Type B pancreatic cell (in vitro differentiated cells): Measurements from ENCODE around the gene SAMD14. TPM values are rescaled to one million over a fixed set of nuclear protein-coding genes. Genes with fewer than 3 reads are reported as not detected.

ENCODE experiments used
- DNase-seq: peaks from one replicate; pipeline ENCODE4 v3.0.0; 2021; ENCODE audit warnings: mixed read lengths; ENCODE audit not compliant: unreplicated experiment; ENCODE audit errors: extremely low spot score
- H3K27ac Mint-ChIP-seq: 2 replicates; pipeline ENCODE4 v1.8.0; 2021; ENCODE audit warnings: mild to moderate bottlenecking, mixed read lengths
- H3K27me3 Mint-ChIP-seq: 2 replicates; pipeline ENCODE4 v1.8.0; 2021; ENCODE audit warnings: mixed read lengths
- H3K36me3 Mint-ChIP-seq: 2 replicates; pipeline ENCODE4 v1.8.0; 2021; ENCODE audit warnings: mixed read lengths
- H3K4me1 Mint-ChIP-seq: one replicate; pipeline ENCODE4 v1.8.0; 2021; ENCODE audit warnings: mixed read lengths; ENCODE audit not compliant: unreplicated experiment
- H3K4me3 Mint-ChIP-seq: 2 replicates; pipeline ENCODE4 v1.8.0; 2021; ENCODE audit warnings: mild to moderate bottlenecking, mixed read lengths
- H3K9me3 Mint-ChIP-seq: 2 replicates; pipeline ENCODE4 v1.8.0; 2021; ENCODE audit warnings: mixed read lengths
- total RNA-seq: library from RNA; stranded (reverse); gene quantifications from 2 replicates; pipeline ENCODE4 v1.2.1, GENCODE V29; 2021; ENCODE audit warnings: low replicate concordance
- TF ChIP-seq, protein P1 (sequence below): fragments of 200-600 bp; sonication (generic); conservative IDR thresholded peaks from 2 replicates; pipeline ENCODE4 v1.5.0; 2021; ENCODE audit warnings: antibody characterized with exemption, mild to moderate bottlenecking

The SAMD14 gene
- total RNA-seq, 1 donor from 2014 or later, result 14.1 TPM

DNA sequence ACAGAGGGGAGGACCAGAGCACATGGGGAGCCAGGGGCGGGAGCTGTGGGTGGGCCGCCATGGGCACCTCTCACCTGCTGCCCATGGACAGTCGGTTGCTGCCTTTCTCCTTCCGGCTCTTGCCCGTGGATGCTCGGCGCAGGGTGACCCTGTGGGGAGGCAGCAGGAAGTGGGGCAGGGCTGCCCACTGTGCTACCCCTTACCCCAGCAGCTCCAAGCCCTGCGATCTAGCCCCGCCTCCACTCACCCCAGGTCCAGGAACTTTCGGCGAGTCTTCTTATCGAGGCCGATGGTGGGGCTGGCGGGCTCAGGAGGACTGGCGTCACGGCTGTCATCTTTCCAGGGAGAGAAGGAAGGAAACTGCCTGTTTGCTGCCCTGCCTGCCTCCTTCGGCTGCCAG is 14.2 kb downstream of the SAMD14 start:
- Mint-ChIP-seq H3K36me3 (no peaks in the 10 kb centered on the region), H3K27me3 (peaks cover 34% of the 10 kb centered on the region), H3K4me1 (peaks cover 14% of the 10 kb centered on the region), H3K4me3 (no peak overlapping the region), H3K27ac (no peak overlapping the region), H3K9me3 (no peaks in the 10 kb centered on the region)
- DNase-seq, result no peak
- TF ChIP-seq, protein P1, sequence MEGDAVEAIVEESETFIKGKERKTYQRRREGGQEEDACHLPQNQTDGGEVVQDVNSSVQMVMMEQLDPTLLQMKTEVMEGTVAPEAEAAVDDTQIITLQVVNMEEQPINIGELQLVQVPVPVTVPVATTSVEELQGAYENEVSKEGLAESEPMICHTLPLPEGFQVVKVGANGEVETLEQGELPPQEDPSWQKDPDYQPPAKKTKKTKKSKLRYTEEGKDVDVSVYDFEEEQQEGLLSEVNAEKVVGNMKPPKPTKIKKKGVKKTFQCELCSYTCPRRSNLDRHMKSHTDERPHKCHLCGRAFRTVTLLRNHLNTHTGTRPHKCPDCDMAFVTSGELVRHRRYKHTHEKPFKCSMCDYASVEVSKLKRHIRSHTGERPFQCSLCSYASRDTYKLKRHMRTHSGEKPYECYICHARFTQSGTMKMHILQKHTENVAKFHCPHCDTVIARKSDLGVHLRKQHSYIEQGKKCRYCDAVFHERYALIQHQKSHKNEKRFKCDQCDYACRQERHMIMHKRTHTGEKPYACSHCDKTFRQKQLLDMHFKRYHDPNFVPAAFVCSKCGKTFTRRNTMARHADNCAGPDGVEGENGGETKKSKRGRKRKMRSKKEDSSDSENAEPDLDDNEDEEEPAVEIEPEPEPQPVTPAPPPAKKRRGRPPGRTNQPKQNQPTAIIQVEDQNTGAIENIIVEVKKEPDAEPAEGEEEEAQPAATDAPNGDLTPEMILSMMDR, result no peak

DNA sequence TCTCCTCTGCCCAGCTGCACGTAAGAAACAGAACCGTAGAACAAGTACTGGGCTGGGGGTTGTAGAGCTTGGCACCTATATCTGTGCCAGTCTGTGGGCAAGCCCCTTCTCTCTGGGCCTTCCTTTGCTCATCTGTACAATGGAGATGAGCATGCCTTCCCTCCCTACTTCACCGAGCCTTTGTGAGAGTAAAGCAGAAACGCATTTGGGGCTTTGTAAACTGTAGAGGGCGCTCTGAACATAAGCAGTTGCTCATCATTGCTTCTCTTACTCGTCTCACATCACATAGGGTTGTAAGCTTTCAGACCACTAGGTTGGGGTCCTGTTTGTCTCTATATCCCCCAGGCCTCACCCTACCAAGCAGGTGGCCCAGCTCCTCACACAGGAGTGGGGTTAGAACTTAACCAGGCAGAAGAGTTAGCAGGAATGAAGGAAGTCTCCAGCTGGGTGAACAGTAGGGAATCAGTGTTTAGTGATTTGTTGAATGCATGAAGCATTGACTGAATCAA is 15.1 kb downstream of the SAMD14 start:
- Mint-ChIP-seq H3K27me3 (peaks cover 26% of the 10 kb centered on the region), H3K4me1 (peaks cover 14% of the 10 kb centered on the region), H3K36me3 (no peaks in the 10 kb centered on the region), H3K4me3 (peak overlapping the region; percentile 24), H3K27ac (peak overlapping the region; percentile 24), H3K9me3 (no peaks in the 10 kb centered on the region)
- TF ChIP-seq, protein P1, result peak; percentile 73
- DNase-seq, result no peak

DNA sequence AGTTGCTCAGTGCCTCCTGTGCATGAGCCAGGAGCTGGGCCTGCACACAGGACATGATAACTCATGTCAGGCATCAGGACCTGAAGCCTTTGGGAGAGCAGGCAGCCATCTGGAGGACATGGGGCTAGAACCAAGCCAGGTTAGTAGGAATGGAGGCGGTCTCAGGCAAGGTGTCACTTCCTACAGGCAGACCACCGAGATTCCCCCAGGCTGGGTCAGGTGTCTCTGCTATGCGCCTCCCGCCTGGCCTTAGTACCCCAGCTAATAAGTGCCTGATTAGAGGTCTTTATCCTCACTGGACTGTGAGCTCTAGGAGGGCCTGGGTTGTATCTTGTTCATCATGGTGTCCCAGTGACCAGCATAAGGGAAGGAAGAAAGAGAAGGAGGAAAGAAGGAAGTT is 15.6 kb downstream of the SAMD14 start:
- no peaks in the 10 kb centered on the region for H3K36me3 Mint-ChIP-seq
- no peak overlapping the region for H3K27ac Mint-ChIP-seq
- H3K4me1 Mint-ChIP-seq, result peaks cover 14% of the 10 kb centered on the region
- no peaks in the 10 kb centered on the region for H3K9me3 Mint-ChIP-seq
- peaks cover 21% of the 10 kb centered on the region for H3K27me3 Mint-ChIP-seq
- H3K4me3 Mint-ChIP-seq, result no peak overlapping the region
- DNase-seq, result no peak
- TF ChIP-seq, protein P1, result no peak

DNA sequence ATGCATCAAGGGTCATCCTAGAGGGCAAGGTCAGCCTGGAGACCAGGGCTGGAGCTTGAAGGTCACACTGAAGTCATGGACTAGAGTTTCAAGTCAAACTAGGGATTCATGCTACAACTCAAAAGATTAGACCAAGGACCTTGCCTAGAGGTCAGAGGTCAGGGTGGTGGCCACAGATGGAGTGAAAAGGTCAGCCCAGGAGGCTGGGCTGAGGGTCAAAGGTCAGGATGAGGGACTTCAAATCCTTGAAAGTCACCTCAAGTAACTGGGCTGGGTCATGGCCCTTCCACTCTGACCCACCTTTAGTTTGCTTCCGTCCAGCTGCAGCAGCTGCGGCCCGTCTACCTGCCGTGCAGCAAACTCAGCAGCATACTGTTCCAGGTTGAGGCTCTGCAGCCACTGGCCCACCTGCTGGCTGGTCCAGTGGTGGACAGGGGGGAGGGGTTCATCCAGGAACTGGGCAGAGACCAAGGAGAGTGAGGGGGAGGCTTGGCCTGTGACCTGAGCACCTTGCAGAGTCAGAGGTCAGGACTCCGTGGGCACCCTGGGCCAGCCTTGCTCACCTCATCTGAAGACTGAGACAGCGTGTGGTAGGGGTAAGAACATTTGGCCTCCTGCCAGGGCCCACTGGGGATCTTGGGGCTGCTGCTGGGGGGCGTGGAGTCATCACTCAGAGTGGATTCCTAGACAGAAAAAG is 16.2 kb downstream of the SAMD14 start:
- H3K27ac Mint-ChIP-seq, result no peak overlapping the region
- peaks cover 18% of the 10 kb centered on the region for H3K27me3 Mint-ChIP-seq
- no peak overlapping the region for H3K4me3 Mint-ChIP-seq
- no peak for DNase-seq
- peaks cover 14% of the 10 kb centered on the region for H3K4me1 Mint-ChIP-seq
- TF ChIP-seq, protein P1, result no peak
- H3K9me3 Mint-ChIP-seq, result no peaks in the 10 kb centered on the region
- H3K36me3 Mint-ChIP-seq, result no peaks in the 10 kb centered on the region

DNA sequence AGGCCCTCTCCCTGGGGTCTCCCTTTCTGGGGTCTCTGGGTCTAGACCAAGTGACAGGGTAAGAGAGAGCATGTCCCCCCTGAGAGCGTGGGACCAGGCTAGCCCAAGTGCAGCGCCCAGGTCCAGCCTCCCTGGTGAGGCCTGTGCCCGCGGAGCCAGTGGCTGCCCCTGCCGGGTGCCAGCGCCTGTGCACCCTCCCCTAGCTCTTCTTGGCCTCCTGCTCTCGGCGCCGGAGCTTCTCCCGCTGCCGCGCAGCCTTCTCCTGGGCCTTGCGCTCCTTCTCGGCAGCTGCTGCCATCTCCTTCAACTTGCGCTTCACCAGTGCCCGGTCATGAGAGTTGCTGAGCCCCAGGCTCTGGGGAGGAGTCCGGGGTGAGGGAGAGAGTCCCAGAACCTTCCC is 17.3 kb downstream of the SAMD14 start:
- no peaks in the 10 kb centered on the region for H3K9me3 Mint-ChIP-seq
- DNase-seq, result no peak
- H3K27me3 Mint-ChIP-seq, result peaks cover 12% of the 10 kb centered on the region
- TF ChIP-seq, protein P1, result no peak
- H3K36me3 Mint-ChIP-seq, result no peaks in the 10 kb centered on the region
- peaks cover 14% of the 10 kb centered on the region for H3K4me1 Mint-ChIP-seq
- no peak overlapping the region for H3K27ac Mint-ChIP-seq
- no peak overlapping the region for H3K4me3 Mint-ChIP-seq
